Colon (tissue), 2 donors: ENCODE data around the gene SHISAL1.
"Not testable (repeated sequence)": the region's sequence is repeated elsewhere in the genome, so short reads cannot be mapped to it uniquely, and the experiment has no call there.

Experiments used
- FAIRE-seq: peaks from 2 replicates; lab custom pipeline; 2012; peaks lifted over from hg19 to GRCh38; lab: Jason Lieb, UNC
- donor health status: control.
- donor health status: control.

SHISAL1 gene

DNA sequence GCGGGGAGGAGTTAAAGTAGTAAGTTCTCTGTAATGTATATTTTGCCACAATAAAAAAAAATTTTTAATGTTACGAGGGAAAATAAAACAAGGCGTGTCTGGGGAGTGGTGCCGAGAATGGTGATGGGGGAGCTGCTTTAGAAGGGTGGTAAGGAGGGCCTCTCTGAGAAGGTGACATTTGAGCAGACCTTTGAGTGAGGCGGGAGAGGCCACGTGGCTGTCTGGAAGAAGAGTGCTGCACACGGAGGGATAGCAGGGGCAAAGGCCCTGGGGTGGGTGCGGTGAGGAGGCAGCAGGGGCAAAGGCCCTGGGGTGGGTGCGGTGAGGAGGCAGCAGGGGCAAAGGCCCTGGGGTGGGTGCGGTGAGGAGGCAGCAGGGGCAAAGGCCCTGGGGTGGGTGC, 10.4 kb downstream of the SHISAL1 start:
- not testable (repeated sequence) for FAIRE-seq

DNA sequence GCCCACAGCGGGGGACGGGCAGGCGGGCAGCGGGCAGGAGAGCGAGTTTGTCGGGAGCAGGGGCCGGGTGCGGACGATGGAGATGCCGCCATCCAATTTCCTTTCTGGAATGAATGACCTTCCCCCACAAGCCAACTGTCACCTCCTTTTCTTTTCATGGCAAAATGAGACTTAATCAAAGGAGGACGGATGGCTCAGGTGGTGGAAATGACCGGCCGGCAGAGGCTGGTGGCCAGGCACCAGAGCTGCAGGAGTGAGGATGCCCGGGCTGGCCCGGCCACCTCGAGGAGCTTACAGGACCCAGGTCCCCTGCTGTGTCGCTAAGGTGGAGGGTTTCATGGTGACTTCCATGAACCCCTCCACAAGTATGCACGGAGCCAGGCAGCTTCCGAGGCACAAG, 11.7 kb downstream of the SHISAL1 start:
- FAIRE-seq = no peak

DNA sequence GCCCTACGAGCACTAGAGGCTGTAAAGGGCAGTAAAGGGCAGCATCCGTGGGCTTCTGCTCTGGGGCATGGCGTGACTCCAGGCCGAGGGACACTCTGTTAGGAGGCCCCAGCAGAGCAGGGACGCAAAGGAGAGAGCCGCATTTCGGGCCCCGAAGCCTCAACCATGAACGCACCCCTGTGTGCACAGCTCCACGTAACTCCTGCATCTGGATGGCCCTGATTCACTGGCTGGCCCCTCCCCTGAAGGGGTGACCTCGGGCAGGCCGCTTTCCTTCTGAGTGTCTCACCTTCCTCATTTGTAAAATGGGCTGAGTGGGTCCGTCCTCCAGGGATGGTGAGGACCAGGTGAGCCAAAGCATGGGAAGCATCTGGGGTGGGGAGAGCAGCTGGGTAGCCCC, 13.6 kb downstream of the SHISAL1 start:
- FAIRE-seq = no peak

DNA sequence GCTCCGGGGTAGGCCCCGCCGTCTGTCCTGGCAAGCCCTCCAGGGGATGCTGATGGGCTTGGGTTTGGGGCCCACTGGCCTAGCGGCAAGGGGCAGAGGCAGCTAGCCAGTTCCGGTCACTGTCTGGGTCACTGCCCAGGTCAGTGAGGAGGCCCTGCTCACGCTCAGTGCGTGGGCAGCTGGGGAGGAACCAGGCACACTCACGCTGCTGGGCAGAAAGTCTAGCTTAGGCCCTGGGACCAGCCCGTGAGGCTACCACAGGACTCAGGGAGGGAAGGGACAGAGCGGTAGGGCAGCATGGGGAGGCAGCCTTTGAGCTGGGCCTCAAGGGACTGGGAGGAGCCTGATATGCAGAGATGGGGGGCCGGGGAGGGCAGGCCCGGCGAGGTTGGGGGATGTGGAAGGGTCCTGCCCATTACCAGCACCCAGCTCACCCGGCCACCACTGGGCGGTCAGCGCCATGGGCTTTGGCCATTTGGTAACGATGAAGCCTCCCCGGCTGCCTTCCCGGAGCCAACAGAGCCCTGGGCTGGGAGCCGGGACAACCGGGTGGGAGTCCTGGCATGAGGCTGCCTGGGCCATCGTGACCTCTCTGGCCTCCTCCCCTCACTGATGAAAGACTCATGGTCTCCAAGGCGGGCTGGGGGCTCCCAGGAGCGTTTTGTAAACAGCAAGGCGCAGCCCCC, 14.2 kb downstream of the SHISAL1 start:
- FAIRE-seq = no peak

DNA sequence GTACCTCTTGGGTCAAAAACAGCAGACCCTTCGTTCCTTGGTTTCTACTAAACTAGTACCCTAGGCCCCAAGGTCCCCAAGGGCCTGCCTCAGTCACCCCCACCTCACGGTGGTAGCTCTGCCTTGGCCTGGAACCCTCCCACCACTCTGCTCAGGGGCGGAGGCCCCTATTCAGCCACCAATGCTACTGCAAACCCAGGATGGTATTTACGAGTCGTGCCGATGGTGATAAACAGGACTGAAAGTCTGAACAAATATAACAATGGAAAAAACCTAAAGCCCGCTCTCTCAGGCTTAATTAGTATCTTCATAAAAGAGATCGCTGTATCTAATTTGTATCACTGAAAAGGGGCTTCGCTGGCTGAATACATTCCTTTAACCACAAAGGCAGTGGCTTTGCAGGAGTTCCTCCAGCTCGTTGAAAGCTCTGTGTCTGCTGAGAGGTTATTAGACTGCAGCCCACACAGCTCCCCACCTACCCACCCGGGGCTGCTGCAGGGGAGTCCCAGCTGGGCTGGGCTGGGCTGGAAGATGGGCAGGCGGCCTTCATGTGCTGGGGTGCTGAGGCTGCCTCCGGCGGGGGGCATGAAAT, 15.2 kb downstream of the SHISAL1 start:
- no peak for FAIRE-seq

DNA sequence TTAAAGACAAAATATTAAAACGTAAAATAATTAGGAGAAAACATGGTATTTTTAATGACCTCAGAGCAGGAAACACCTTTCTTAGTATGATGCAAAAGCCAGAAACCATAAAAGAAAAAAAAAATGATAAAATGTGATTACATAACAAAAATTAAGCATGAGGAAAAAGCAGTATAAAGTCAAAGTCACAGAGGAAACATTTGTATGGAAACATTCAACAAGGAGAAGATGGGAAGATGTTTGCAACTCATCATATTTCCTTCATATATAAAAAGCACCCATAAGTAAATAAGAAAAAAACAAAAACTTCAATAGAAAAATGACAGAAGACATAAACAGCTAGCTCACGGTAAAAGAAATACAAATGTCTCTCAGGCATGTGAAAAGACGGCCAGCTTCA, 17.3 kb downstream of the SHISAL1 start:
- FAIRE-seq = no peak

DNA sequence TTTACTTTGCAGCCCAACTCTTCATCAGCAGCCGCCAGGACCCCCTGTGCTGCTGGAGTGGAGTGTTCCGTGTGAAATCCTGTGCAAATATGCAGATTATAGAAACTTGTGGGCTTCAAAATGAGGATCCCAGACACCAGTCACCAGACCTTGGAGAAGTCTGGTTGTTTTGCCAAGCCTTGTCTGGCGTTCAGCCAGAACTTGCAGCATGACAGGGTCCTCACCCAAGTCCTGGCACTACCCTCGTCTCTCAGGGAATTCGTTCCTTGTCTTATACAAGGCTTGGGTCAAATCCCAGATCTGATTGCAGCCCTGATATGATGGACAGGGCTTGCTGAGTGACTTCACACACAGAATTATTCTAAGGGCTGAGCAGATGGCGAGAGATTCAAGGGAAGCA, 18.9 kb downstream of the SHISAL1 start:
- FAIRE-seq = no peak

DNA sequence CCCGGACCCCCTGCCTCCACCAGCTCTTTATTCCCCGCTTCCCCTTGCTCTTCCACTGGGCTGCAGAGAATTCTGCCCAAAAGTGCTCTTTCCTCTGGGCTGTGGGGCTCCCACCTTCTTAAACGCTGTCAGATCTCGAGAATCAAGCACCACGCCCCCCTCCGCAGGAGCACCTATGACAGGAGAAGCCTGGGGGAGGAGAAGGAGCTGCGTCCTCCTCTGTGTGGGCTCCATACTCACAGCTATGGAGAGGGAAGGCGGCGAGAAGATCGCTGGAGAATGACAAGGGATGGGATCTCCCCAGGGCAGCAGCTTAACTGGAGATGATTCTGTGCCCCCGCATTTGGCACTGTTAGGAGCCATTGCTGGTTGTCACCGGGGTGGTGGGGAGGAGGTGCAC, 19.7 kb downstream of the SHISAL1 start:
- no peak for FAIRE-seq

DNA sequence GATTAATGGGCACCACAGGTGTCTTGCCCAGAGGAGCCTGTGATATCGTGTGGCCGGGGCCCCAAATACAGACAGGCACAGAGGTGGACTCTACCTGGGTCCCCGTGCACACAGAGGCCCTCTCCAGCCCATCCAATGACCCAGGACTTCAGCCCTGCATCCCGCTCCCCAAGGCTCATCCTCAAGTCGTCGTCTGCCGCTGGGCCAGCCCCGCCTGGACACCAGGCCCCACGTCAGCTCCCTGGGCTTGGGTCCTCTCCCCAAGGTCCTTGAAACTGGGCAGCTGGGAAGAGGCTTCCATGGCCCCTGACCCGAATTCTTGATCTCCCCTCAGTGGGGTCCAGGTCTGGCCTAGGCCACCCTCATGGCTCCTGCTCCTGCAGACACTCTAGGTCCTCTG, 20.2 kb downstream of the SHISAL1 start:
- no peak for FAIRE-seq

DNA sequence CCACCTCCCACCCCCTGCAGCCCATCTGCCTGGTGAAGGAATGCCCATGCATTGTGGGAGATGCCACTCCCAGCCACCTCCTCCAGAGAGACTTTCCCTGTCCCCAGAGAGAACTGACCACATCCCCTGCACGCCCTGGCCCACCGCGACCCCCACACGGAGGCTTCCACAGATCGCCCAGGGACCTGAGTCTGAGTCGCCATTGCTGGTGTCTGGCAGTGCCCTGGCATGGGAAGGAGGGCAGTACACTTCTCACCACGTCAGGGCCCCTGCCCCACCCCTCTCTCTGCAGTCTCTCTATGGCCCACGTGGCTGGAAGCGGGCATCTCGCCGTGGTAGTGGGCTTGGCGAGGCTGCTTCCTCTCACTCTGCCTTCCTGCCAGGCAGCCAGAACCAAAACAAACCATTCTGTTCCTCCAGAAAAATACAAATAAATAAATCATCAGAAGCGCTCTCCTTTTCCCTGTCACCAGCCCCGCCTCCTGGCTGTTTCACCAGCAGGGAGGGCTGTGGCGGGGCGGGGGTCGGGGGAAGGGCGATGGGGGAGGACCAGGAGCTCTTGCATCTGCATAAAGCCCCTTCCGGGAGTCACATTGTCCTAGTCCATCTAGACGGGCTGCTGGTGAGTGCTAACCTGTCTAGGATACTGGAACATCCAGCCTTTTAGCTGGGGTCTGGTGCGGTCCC, 20.9 kb downstream of the SHISAL1 start:
- no peak for FAIRE-seq

DNA sequence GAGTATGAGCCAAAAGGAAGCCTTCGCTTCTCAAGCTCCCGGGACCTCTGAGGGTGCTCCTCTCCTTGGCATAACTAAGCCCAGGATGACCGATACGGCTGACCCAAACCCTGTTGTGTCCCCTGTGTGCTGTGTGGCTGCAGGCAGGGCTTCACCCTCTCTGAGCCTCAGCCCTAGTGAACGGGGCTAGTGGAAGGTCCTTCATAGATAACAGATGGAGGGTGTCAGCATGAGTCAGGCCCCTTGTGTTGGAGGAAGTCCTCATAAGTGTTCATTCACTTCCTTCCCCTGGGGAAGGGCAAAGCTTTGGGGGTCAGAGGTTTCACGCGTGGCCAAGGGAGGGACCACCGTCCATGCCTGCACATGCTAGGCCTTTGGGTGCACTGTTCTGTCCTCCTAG, 21.5 kb downstream of the SHISAL1 start:
- FAIRE-seq = no peak

DNA sequence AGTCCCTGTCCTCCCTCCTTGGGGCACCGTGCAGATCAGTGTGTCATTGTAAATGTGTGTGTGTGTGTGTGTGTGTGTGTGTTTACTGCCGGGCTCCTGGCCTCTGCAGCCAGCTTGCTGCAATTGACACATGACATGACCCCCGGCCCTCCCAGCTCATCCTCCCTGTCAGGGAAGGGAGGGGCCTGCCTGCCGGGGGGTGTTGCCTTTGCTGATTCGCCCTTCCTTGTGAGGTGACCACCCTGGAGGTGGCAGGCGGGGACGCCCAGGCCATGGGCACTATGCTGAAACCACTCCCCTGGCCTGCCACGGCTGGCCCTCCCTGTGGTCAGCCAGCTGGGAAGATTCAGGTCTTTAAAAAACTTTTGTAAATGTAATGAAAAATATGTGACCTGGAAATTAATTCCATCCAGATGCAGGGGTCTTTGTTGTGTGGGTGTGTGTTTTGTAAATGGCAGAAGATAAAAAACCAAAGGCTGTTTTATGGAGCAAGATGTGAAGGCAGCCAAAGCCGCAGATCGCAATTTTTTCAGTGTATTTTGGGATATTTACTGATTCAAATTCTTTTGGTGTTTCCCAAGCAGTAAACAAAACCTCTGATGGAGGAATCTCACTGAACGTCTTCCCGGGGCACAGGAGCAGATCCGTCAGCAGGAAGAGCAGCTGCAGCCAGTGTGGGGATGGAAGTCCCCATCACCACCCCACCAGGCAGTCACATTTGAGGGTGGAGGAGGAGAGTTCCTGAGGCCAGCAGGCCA, 23.2 kb downstream of the SHISAL1 start:
- FAIRE-seq = no peak

DNA sequence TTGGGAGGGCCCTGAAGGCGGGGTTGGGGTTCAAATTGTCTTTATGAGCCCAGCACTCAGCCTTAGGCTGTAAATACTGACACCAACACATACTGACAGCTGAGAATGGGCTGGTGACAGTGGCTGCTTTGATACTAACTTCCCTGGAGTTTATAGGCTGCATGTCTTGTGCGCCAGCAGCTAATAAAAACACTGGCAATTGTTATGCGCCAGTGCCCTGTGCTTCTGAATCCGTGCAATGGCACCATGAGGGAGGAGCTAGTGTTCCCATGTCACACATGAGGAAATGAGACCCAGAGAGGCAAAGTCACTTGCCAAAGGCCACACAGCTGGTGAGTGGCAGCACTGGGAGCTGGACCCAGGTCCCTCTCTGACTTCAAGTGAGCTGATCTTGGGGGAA, 23.8 kb downstream of the SHISAL1 start:
- no peak for FAIRE-seq

DNA sequence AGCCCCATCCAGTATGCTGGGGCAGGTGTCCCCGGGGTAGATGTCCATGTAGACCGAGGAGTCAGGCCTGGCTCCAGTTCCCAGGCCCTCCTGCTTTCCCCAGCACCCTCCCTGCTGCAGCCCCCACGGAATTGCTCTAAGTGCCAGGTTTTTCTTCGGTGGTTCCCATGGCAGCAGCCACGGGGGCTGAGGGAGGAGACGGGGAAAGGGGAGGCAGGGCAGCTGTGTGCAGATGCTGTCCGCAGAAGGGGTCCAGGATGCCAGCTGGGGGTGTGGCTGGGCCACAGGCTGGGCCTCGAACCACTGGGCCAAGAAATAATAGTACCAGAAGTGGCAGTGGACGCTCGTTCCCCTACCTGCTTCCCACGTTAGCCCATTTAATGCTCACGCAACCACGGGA, 25.0 kb downstream of the SHISAL1 start:
- no peak for FAIRE-seq

DNA sequence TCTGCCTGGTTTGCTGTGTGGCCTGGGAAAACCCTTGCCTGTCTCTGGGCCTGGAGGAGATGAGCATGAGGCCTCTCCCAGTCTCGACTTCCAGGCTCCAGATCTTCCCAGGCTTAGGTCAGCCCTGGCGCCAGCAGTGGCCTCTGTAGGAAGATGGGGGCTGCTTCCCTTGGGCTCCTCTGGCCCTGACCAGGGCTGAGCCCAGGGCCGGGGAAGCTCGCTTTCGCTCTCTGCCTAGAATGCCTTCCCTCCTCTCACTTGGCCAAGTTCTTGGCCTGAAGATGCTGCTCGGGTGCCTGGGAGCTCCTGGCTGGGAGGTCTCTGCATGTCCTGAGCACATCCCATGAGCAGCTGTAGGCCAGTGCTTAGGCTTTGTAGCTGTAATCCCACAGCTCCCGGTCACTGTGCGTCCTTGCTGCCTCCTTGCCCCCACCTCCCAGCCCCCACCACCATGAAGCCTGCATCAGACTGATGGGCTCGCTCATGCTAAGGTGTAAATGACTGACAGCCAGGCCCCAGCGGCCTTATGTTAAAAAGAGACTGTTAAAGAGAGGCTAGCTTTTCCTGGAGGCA, 25.5 kb downstream of the SHISAL1 start:
- FAIRE-seq = no peak

DNA sequence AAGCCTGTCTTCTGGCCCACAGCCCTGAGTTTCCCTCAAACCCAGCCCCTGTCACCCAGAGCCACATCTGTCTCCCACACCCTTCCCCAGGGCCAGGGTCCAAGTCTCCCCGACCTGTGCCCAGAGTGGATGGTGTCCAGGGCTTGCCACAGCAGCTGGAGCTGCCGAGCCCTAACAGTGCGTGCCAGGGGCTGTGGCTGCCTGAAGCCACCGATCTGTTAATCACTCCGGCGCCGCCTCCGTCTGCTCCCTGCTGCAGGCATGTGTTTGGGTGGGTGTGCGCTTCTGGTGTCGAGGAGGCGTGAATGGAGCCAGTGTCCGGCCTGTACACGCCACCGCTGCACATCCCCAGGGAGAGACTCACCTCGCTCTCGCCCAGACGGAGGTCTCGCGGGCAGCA, 26.1 kb downstream of the SHISAL1 start:
- no peak for FAIRE-seq

DNA sequence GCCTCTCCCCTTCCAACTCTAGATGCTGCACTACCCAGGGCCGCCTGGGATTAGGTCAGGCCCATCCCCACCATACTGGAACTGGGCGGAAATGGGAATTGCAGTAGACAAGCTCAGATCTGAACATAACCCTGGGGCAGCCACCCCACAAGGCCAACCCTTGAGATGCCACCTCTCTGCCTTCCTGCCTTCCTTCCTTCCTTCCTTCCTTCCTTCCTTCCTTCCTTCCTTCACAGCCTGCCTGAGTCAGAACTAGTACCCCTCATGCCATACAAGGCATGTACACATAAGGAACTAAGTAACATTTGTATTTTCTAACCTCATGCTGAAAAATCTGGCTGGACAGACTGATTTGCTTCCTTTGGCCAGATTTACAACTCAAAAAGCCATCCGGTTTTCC, 28.0 kb downstream of the SHISAL1 start:
- FAIRE-seq = no peak

DNA sequence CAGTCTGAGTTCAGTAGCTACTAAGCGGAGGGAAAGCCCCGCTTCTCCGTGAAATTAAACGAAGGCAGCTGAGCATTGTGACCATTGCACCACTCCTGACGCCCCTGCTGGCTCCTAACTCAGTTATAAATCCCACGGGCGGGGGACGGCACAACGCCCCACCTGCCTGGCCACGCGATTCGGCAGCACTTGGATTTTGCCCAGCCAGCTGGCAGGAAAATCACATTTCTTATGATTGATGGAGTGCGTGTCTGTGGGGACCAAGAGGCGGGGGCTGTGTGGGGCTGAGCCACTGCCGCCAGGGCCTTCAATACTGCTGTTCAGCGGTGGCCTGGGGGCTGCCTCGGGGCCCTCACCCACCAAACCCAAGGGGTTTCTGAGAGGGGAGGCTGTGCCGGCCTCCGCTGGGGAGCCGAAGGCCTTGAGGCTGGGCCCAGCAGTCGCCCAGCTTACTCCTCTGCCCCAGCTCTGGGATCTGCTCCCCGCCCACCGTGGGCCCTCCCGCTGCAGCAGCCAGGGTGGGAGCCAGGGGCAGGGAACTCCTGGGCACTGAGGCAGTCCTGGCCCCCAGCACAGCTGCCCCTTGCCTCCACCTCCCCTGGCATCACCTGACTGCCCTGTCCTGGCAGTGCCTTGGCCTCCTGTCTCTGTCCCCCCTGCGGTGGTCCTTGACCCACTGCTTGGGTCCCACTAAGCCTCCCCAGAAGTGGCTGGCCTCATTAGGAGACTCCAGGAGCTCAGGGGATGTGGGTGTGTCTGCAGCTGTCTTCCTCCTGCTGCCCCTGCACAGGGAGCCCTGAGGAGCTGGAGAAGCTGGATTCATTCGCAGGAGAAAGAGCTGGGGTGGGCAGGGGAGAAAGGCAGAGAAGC, 30.7 kb downstream of the SHISAL1 start:
- no peak for FAIRE-seq

DNA sequence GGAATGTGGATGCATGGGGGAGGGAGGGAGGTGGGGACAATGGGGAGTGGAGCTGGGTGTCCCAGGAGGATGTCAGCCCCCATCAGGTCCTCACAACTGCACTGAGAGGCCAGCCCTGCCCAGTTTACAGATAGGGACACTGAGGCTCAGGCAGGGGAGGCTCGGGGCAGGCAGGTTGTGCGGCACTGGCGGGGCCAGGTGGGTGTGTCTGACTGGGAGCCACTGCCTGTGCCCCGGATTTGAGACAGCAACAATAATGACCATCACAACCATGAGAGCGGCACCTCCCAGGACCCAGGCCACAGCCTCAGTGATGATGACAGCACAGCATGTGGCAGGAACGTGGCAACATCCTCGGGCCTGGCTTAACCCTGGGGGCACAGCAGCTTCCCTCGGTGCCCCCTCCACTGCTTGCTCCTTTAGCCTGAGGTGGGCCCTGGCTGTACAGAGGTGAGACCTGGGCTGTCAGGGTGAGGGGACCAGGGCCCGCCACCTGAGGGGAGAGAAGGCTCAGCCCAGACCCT, 32.0 kb downstream of the SHISAL1 start:
- no peak for FAIRE-seq

DNA sequence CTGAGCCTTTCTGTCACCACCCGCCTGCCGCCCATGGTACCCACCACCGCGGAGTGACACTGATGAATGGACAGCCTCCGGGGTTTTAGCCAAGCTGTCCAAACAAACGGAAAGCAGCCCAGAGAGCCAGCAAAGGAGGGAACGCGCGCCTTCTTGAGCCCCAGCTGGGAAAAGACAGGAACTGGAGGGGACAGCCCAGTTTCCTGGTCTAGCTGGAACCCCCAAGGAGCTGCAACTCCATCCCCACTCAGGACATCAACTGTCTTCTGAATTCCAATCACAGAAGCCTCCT, 33.7 kb downstream of the SHISAL1 start:
- no peak for FAIRE-seq

DNA sequence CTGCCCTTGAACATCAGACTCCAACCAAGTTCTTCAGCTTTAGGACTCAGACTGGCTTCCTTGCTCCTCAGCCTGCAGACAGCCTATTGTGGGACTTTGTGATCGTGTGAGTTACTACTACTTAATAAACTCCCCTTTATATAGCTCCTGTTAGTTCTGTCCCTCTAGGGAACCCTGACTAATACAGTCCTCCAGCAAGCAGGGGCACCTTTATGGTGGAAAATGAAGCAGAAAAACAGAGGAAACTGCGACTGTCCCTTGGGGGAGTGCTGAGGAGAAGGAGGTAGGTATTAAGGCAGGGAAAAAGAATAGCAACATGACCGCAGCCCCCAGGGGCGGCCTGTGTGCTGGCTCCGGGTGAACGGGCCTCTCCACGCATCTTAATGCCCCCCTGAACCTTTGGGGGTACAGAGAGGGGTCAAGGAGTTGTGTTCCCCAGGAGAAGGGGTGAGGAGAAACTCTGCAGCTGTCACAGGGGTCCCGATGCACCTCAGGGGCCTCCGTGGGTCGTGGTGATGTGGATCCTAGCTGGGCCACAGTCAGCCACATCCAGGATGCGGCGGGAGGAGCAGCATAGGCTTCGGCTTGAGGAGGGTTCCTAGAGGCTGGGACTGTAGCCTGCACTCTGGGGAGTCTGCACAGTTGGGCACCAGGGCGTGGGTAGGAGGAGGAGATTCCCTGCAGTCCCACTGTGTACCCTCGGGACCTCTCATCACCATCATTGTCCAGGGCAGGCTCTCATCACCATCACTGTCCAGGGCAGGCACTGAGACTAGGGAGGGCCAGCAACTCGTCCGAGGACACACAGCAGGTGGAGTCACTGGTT, 34.3 kb downstream of the SHISAL1 start:
- FAIRE-seq = no peak
